Skeletal muscle tissue (tissue), 4 donors: ENCODE data around the gene DNAJB6. TPM values are rescaled to one million over a fixed set of nuclear protein-coding genes. Genes with fewer than 3 reads are reported as not detected.

ENCODE experiments used
- H3K27ac ChIP-seq: one replicate; pipeline ENCODE4 v1.7.0; 2013; ENCODE audit warnings: mild to moderate bottlenecking, low read depth, low read length, inconsistent platforms
- H3K27me3 ChIP-seq, 3 donors: one replicate each; pipeline ENCODE4 v1.7.0; 2013; ENCODE audit warnings: low read length in 3 of 3; ENCODE audit not compliant: control insufficient read depth in 3 of 3, insufficient read depth in 3 of 3
- H3K36me3 ChIP-seq, 3 donors: one replicate each; pipeline ENCODE4 v1.7.0; 2013; ENCODE audit warnings: low read length in 3 of 3; ENCODE audit not compliant: control insufficient read depth in 3 of 3, insufficient read depth in 3 of 3
- H3K4me1 ChIP-seq, 3 donors: one replicate each; pipeline ENCODE4 v1.7.0; 2013; ENCODE audit warnings: low read length in 3 of 3, mild to moderate bottlenecking in 3 of 3; ENCODE audit not compliant: control insufficient read depth in 3 of 3, insufficient read depth in 3 of 3
- H3K4me3 ChIP-seq, 3 donors: one replicate each; pipeline ENCODE4 v1.7.0; 2013; ENCODE audit warnings: low read length in 3 of 3
- H3K9ac ChIP-seq, 3 donors: one replicate each; pipeline ENCODE4 v1.7.0; 2013; ENCODE audit warnings: low read length in 3 of 3, mild to moderate bottlenecking in 3 of 3, moderate library complexity in 2 of 3, low read depth in 1 of 3
- H3K9me3 ChIP-seq, 3 donors: one replicate each; pipeline ENCODE4 v1.7.0; 2013; ENCODE audit warnings: low read length in 3 of 3; ENCODE audit not compliant: control insufficient read depth in 3 of 3
- total RNA-seq: library from RNA; depleted of rRNA; stranded (reverse); fragments of >200 nt; gene quantifications from one replicate; pipeline ENCODE4 v1.2.3, GENCODE V29; 2014
- donor health status: Osteomylitis.

DNAJB6 gene
- total RNA-seq, 1 donor from 2014 or later, result 68.9 TPM

DNA sequence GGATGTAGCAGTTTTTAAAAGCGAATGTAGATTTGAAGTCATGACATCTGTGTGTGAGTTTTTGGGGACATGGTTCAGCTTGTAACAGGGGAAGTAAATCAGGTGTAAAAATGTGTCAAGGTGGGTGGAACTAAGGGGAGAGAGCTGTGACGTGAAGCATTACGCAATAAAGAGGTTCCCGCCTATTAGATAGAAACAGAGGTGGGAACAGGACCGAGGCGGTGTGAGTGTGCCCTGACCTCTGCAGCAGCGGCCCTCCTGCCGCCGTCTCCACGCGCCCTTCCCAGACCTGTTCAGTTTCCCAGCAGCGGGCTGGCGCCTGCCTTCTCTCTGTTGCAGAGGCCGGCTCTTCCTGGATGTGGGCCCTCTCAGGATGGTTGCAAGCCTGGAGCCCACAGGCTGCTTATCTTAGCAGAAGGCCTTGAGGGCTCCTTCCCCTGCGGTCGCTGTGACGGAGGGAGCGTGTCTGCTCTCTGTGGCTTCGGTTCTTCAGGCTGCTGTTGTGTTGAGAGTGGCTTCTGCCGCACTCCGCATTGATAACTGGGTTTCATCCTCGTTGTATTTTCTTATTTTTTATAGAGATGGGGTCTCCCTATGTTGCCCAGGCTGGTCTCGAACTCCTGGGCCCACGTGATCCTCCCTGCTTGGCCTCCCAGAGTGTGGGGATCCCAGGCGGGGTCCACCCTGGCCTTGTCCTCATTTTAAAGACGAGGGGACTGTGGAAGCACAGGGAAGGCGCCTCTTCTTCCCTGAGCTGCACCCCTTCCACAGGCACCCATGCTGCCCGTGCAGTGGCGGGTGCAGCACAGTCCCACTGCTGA is 65.0 kb downstream of the DNAJB6 start:
- Histone ChIP-seq H3K9me3 (no peaks in the 10 kb centered on the region), H3K4me3 (no peak overlapping the region), H3K27ac (no peak overlapping the region), H3K27me3 (no peaks in the 10 kb centered on the region), H3K4me1 (peaks cover 42 to 65% (median 63%) of the 10 kb centered on the region in 3 donors), H3K9ac (no peak overlapping the region), H3K36me3 (peaks cover 4 to 15% (median 9%) of the 10 kb centered on the region in 3 donors)

DNA sequence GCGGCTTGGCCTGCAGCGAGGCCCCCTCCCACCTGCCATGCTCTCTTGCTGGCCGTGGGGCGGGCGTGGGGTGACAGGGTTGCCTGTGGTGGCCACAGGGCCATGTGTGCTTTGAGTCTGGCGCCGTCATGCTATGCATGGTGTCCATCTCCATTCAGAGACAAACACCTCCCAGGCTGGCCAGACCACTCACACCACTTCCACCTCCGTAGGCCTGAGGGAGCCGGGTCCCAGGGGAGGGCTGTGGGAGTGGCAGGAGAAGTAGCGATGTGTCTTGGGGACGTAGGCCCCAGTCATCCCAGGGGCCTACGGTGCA is 65.5 kb downstream of the DNAJB6 start:
- Histone ChIP-seq H3K4me3 (no peak overlapping the region), H3K4me1 (peaks cover 40 to 64% (median 63%) of the 10 kb centered on the region in 3 donors), H3K9me3 (no peaks in the 10 kb centered on the region), H3K27me3 (no peaks in the 10 kb centered on the region), H3K27ac (no peak overlapping the region), H3K9ac (no peak overlapping the region), H3K36me3 (peaks cover 4 to 16% (median 9%) of the 10 kb centered on the region in 3 donors)

DNA sequence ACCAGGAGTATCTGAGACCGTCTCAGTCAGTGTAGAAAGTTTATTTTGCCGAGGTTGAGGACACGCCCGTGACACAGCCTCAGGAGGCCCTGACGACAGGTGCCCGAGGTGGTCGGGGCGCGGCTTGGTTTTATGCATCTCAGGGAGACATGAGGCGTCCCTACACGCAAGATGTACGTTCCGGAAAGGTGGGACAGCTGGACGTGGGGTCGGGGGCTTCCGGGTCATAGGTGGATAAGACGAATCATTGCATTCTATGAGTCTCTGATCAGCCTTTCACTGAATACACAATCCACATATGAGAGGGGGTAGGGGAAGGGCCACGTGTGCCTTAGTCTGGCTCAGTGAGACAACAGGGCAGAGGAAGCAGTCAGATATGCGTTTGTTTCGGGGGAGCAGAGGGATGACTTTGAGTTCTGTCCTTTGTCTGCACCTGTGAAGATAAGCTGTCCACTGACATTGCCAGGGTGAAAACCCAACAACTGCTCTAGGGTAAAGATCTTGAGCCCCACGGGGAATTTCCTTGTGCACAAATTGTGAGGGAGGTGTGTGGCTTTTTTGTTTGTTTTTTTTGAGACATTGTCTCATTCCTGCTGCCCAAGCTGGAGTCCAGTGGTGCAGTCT is 66.2 kb downstream of the DNAJB6 start:
- H3K27me3 ChIP-seq, result no peaks in the 10 kb centered on the region
- peak overlapping the region in 1 of 3 donors; percentile 16 for H3K9ac ChIP-seq
- H3K9me3 ChIP-seq, result no peaks in the 10 kb centered on the region
- peaks cover 34 to 57% (median 56%) of the 10 kb centered on the region in 3 donors for H3K4me1 ChIP-seq
- H3K36me3 ChIP-seq, result peaks cover 4 to 22% (median 9%) of the 10 kb centered on the region in 3 donors
- H3K27ac ChIP-seq, result no peak overlapping the region
- no peak overlapping the region for H3K4me3 ChIP-seq

DNA sequence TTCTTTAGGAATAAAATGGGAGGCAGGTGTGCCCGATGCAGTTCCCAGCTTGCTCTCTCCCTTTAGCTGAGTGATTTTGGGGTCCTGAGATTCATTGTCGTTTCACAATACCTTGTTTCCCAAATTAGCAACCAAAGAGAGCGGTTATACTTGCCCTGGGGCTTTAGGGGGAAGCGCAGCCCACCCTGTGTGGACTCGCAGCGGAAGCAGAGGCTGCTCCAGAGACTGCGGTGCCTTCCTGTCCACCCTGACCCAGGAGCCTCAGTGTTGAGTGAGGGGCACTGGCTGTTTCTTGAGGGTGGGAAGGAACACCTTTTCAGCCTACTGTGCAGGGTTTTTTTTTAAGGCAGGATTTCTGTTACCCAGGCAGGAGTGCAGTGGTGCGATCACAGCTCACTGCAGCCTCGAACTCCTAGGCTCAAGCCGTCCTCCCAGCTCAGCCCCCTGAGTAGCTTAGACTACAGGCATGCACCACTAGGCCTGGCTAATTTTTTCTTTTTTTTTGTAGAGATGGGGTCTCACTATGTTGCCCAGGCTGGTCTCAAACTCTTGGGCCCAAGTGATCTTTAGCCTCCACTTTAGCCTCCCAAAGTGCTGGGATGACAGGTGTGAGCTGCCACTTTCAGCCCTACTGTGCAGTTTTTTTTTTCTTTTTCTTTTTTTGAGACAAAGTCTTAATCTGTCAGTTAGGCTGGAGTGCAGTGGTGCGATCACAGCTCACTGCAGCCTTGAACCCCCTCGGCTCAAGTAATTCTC is 67.0 kb downstream of the DNAJB6 start:
- no peak overlapping the region for H3K4me3 ChIP-seq
- no peaks in the 10 kb centered on the region for H3K27me3 ChIP-seq
- H3K4me1 ChIP-seq, result peaks cover 31 to 51% (median 50%) of the 10 kb centered on the region in 3 donors
- no peak overlapping the region for H3K27ac ChIP-seq
- peak overlapping the region in 1 of 3 donors; percentile 16 for H3K9ac ChIP-seq
- H3K36me3 ChIP-seq, result peaks cover 4 to 24% (median 9%) of the 10 kb centered on the region in 3 donors
- H3K9me3 ChIP-seq, result no peaks in the 10 kb centered on the region

DNA sequence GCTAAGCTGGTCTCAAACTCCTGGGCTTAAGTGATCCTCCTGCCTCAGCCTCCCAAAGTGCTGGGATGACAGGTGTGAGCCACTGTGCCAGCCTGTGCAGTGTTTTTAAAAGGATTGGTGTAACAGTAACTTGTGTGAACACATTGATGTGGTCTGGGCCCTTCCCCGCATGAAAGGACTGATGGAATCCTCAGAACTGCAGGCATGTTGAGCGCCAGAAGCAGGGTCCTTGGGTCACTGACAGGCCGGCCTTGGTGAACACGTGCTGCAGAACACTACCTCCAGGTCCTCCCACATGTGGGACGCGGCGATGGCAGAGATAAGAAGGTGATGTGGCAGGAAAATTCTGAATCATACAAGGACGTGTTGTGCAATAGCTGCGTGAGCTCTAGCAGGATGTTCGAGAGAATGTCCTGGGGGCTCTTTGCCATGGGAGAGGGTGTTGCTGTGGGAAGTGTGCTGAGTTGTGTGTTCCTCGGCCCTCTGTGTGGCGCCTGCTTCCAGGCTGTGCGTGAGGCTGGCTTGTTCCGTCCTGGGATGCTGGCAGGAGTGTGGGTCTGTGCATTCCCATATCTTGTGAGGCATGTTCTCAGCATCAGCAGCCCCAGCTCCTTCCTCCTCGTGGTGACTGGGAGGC is 68.2 kb downstream of the DNAJB6 start:
- no peaks in the 10 kb centered on the region for H3K27me3 ChIP-seq
- H3K4me1 ChIP-seq, result peaks cover 22 to 40% (median 39%) of the 10 kb centered on the region in 3 donors
- H3K4me3 ChIP-seq, result no peak overlapping the region
- no peak overlapping the region for H3K27ac ChIP-seq
- no peaks in the 10 kb centered on the region for H3K9me3 ChIP-seq
- peaks cover 7 to 16% (median 13%) of the 10 kb centered on the region in 3 donors for H3K36me3 ChIP-seq
- peak overlapping the region in 1 of 3 donors; percentile 71 for H3K9ac ChIP-seq

DNA sequence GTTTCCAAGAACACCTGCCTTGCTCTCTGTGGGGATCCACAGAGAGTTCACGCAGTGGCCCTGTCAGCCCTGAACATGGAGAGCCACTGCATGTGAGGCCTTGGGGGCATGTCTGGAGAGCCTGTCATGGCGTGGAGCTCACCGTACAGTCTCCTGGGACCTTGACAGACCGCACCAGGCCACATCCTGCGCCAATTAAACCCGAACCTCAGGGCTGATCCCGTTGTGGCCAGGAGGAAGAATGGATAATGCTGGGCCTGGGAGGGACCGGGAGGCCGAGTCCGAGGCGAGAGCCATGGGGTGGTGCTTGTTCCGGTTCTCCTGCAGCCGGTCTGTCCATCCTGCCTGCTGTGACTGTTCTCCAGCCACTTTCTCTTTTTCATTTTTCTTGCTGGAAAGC is 68.7 kb downstream of the DNAJB6 start:
- Histone ChIP-seq H3K36me3 (peaks cover 11 to 18% (median 18%) of the 10 kb centered on the region in 3 donors), H3K9ac (peak overlapping the region in 1 of 3 donors; percentile 71), H3K9me3 (no peaks in the 10 kb centered on the region), H3K27me3 (no peaks in the 10 kb centered on the region), H3K4me3 (peak overlapping the region in 1 of 3 donors; percentile 29), H3K4me1 (peaks cover 22 to 36% (median 35%) of the 10 kb centered on the region in 3 donors), H3K27ac (no peak overlapping the region)

DNA sequence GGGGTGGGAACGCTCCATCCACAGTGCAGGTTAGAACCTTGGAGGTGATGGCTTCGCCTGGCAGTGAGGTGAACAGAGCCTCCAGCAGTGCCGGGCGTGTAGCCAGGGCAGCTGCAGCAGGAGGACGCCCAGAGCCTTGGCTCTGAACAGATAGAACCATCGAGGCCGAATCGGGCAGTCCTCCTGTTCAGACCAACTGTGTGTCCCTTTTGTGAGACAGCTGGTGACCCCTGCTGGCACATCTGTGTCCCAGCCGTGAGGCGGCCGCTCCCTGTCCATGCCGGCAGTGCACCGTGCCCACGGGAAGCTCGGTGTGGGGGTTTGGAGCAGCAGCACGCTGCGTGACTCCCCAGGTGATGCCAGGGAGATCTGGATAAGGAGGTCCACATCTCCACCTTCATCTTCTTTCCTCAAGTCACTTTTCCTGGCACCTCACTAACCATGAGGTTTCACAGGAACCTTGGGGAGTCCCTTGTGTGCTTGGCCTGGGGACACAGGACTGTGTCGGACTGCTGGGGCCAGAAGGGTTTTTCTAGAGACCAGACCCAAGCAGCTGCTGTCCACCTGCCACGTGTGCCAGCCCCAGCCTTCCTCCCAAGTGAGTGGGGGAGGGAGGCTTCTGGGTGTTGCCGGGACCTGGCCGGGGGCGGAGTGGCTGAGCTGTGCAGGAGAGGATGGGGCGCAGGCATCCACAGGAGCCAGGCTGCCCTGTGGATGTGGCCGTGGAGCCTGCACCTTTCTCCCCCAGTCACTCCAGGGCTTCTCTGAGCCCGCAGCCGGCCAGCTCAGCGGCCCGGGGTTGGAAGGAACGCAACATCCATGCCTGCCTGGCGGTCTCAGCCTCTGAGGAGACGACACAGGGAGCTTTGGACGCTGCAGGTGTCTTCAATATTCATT is 69.4 kb downstream of the DNAJB6 start:
- Histone ChIP-seq H3K4me3 (peak overlapping the region in 2 of 3 donors; percentile 29 to 31), H3K27me3 (no peaks in the 10 kb centered on the region), H3K27ac (no peak overlapping the region), H3K9ac (peak overlapping the region in 2 of 3 donors; percentile 45 to 71), H3K9me3 (no peaks in the 10 kb centered on the region), H3K36me3 (peaks cover 14 to 23% (median 19%) of the 10 kb centered on the region in 3 donors), H3K4me1 (peaks cover 22 to 36% (median 35%) of the 10 kb centered on the region in 3 donors)

DNA sequence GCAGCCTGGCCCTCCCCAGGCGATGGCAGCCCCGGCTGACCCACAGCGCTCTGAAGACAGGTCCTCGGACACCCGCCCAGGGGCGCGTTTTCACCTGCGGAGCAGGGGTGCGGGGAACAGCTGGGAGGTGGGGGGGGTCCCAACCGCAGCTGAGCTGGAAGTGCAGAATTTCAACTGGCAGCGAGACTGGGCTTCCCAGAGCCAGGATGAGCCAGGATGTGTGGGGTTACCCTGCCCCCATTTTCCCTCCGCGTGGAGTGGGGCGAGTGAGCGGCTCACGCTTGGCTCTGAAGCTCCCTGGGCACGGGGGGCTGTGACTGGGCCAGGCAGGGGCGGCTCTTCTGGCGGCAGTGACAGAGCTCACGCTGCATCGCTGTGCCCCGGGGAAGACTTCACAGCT is 70.2 kb downstream of the DNAJB6 start:
- no peak overlapping the region for H3K27ac ChIP-seq
- no peak overlapping the region for H3K4me3 ChIP-seq
- no peaks in the 10 kb centered on the region for H3K27me3 ChIP-seq
- no peak overlapping the region for H3K9ac ChIP-seq
- peaks cover 16 to 23% (median 17%) of the 10 kb centered on the region in 3 donors for H3K36me3 ChIP-seq
- H3K4me1 ChIP-seq, result peaks cover 22 to 36% (median 35%) of the 10 kb centered on the region in 3 donors
- no peaks in the 10 kb centered on the region for H3K9me3 ChIP-seq
